GDM1 (cell line): ENCODE measurements around the gene WNT9A.

Source experiments
- DNase-seq: peaks from one replicate; lab custom pipeline; 2025; lab: John Stamatoyannopoulos, UW

Gene WNT9A

DNA sequence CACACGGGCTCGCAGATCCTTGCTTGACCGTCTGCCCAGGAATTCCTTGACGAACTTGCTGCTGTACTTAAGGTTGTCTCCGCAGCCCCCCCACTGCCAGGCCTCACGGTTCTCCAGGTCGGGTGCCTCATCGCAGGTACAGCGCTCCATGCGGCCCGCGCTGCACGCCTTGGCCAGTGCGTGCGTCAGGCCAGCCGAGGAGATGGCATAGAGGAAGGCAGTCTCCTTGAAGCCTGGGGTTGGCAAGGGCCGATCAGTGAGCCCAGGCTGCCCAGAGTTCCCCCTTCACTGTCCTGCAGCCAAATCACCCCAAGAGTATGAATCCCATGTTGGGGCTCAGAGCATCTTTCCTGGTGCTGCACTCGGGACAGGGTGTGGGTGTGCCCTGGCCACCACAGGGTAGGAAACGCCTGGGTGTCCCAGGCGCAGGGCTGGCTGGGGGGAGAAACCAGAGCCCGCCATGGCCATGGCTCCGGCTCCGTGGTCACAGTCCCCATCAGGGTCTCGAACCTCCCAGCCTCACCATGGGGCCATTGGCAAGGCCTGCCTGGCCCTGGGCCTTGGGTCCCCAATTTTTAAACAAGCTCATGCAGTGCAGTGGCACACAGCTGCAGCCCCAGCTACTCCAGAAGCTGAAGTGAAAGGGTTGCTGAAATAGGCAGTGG is 23.4 kb downstream of the WNT9A start:
- no peak for DNase-seq

DNA sequence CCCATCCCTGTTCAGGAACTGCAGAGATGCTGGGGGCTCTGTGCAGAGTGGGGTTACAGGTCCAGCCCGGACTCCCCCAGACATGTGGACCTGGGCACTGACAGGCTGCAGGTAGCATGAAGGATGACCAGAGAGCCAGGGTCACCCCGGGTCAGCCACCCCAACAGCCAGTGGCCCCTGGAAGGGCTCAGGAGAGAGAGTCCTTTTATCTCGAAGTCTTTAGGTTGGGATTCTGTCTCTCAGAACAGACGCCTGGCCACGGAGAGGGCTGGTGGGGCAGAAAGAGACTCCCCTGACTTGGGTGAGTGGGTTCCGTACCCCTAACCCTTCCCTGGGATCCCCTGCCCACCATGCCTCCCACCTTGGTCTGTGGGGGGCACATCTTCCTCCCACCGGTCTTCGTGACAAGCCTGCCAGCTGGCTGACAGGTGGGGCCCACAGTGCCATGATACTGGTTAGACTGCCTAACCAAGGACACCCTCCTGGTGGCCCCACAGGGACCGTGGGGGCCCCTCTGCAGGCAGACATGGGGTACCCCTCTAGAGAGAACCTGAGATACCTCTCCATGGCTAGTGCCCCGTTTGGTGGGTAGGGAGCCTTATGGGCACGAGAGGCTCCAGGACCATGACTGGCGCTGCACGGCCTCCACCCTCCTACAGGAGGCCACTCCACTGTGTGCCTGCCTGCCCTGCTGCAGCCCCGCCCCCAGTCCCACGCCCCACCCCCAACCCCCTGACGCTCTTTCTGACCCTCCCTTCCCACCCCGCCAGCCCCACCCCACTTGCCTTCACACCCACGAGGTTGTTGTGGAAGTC is 24.2 kb downstream of the WNT9A start:
- no peak for DNase-seq

DNA sequence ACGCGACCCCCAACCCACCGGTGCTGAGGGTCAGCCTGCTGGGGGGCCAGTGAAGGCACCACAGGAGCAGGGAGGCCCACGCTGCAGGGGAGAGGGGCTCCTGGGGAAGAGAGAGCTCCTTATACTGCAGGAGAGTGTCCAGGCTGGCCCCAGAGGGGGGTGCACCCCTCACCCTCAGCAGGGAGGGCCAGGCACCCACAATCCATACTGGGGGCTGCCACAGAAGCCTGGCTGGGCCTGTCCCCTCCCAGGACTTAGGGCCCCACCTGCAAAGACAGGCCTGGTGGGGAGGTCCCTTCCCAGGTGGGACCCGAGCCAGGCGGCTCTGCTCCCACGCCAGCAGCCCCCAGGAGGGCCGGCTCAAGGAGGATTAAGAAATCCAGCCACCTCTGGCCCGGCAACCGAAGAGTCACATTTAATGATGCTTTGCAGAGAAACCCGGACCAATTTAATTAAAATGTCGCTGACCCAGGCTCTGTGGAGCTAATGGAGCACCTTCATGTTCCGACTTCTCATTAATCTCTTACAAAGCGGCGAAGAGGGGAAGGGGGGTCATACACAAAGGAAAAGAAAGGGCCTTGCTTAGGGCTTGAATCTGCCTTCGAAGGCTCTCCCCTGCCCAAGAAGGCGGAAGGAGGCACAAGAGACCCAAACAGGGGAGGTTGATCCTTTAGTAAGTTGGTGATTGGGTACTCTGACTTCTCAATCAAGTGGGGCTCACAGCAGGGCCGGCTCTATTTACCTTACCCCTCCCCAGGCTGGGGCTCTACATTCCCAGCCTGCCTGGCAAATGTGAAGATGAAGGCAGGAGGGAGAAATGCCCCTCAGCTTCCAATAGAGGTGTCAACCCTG is 25.0 kb downstream of the WNT9A start:
- no peak for DNase-seq

DNA sequence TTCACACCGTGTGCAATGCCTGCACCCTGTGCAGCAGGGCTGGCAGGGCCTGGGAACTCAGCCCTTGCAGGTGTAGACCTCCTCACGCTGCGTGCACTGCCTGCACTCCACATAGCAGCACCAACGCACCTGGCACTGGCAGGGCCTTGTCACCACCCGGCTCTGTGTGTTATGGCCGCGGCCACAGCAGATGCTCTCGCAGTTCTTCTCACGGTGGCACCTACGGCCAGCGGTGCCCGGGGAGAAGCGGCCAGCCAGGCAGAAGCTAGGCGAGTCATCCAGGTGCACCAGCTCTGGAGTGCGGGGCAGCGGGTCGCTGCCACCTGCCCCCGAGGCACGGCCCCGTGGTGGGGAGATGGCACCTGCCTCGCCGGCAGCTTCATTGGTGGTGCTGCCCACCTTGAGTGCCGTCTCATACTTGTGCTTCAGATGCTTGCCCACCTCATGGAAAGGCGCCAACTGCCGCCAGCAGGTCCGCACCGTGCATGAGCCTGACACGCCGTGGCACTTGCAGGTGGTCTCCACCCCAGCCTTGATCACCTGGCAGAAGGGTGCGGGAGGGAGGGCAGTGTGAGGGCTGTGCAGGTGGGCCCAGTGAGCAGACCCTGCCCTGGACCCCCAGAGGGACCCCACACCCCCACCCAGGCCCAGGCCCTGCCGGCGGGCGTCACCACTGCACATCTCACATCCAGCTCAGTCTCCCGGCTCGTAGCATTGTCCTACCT is 26.1 kb downstream of the WNT9A start:
- no peak for DNase-seq

DNA sequence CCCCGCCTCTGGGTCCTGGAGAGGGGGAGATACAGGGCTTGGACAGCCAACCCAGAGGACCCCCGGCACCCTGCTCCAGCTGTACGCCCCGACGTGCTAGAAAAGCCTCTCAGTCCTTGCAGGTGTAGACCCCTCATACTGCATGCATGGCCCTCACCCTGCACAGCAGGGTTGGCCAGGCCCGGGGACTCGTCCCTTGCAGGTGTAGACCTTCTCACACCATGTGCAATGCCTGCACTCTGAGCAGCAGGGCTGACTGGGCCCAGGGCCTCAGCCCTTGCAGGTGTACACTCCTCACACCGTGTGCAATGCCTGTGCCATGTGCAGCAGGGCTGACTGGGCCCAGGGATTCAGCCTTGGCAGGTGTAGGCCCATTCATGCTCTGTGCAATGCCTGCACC is 26.8 kb downstream of the WNT9A start:
- DNase-seq, result no peak

DNA sequence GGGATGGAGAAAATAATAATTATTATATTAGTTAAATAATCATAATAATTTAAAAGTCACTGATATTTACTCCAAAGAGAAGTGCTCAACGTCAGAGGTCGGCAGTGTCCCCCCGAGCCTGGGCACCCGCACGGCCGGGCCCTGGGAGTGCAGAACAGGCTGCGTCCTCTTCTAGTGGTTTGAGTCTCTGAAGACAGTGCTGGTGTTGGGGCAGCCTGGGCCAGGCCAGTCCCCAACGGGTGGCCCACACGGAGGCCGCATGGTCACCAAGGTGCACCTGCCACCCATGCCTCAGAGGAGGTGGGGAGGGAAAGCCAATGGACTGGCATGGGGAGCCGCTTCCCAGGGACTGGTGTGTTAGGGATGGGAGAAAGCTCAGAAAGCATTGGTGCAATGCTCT is 27.3 kb downstream of the WNT9A start:
- DNase-seq, result no peak

DNA sequence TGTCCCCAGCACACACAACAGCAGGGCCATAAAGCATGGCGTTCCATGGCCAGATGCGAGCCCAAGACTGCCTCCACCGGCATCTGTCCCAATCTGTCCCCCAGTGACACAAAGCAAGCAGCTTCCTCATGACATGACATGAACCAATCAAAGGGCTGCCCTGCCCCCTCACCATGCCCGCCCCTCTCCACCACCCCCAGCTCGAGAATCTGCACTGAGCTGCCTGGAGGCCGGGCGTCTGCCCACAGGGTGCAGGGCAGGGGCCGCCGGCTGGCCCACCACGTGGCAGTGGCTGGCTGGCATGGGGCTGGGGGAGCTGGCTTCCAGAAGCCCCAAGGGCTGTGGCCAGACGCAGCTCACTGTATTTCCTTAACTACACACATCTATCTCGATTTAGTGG is 27.8 kb downstream of the WNT9A start:
- no peak for DNase-seq

DNA sequence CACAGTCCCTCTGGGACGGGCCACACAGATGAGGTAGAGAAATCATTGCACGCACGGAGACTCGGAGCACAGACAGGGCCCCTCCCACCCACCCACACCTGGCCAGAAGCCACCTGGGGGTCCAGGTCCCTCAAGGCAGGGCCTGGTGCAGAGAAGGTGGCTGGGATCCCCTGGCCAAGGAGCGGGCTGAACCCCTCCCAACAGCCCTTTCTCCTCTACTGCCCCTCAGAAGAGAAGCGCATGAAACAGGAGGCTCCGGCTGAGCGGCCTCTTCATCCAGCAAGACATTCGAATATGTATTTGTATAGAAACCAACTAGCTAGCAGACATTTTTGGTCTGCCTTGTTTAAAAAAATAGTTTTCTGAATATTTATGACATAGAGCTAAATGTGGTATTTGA is 29.0 kb downstream of the WNT9A start:
- DNase-seq, result no peak

DNA sequence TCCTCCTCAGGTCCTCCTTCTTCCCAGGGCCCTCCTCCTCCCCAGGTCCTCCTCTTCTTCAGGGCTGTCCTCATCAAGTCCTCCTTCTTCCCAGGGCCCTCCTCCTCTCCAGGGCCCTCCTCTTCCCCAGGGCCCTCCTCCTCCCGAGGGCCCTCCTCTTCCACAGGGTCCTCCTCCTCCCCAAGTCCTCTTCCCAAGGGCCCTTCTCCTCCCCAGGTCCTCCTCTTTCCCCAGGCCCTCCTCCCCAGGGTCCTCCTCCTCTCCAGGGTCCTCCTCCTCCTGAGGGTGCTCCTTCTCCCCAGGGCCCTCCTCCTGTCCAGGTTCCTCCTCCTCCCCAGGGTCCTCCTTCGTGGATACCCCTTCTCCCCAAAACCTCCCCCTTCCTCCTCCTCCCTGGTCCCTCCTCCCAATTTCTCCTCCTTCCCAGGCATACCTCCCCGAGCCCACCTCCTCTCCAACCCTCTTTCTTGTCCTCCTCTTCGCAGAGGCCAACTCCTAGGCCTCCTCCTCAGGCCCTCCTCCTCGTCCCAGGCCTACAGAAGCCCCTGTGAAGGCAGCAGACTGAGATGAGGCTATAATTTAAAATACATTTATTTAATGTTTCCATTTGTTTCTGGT is 29.5 kb downstream of the WNT9A start:
- DNase-seq, result no peak

DNA sequence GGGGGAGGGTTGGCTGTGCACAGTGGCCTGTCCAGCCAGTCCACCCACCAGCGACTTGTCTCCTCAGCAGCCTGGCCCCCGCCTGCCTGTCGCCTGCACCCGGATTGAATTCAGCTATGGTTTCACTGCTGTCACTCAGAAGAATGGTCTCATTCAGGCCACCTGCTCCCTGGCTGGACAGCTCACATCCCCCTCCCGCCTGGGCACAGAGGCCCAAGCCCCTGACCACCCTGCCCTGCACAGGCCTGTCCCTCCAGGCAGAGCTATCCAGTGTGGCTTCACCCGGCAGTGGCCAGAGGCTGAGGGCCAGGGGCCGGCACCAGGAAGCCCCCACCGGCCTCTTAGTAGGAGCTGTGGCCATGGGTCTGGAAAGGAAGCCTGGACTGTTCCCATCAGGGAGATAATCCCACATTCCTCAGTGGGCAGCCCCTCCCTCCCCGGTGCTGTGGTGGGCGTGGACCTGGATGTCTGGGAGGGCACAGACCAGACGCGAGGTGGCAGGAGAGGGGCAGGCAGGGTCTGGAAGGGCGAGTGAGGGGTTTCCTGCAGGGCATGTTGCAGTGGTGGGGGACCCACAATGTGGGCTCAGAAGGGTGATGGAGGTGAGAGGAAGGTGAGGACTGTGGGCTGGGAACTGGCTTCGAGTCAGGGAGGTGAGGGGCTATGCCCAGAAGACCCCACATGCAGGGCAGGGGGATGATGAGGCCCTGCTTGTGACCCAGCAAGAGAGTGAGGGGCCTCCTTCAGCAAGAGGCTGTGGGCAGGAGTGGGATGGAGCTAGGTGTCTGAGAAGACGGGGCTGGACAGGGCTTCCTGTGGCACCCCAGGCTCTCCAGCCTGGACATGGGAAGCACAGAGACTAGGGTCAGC is 30.4 kb downstream of the WNT9A start:
- no peak for DNase-seq

DNA sequence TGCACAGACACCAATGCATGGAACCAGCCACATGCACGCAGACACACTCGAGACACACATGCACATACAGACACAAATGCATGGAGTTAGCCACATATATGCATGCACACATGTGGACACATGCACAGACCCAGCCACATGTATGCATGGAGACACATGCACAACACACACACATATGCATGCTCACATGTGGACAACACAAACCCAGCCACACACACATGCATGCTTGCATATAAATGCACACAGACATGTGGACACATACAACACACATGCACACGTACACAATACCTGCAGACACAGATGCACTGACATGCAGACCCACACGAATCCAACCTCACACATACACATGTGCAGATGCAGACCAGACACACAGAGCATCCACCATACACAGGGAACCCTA is 31.1 kb downstream of the WNT9A start:
- no peak for DNase-seq

DNA sequence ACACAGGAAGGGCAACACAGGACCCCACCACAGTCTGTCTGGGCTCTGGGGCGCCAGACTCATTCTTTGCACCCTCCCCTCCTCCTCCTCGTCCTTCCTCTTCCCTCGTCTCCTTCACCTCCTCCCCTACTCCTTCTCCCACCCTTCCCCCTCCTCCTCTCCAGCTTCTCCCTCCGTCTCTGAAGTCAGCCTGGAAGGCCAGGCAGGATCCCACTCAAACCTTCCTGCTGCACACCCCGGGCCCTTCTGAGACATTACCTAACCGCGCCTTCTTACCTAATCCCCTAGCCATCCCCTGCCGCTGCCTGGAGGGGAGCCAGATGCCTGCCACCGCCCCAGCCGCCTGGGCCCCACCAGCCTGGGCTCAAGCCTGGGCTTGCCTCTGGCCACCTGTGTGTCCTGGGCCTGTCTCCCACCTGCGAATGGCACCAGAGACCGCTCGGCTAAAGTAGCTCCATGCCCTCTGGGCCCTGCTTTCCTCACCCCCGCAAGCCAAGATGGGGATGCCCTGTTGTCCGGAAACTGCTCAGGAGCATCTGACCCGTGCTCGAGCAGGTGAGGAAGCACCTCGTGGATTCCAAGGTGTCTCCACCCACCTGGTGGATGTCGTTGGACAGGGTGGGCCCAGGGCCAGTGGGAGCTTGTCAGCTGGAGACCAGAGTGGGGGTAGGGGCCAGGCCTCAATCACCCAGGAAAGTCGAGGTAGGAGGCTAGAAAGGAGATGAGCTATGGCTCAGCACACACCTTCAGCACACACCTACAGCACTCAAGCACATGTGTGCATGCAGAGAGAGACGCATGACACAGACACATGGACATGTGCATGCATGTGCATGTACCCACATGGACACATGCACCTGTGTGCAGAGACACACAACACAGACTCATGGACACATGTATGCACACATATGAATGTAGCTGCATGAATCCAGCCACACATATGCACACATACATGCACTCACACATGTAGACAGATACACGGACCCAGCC is 31.9 kb downstream of the WNT9A start:
- DNase-seq, result no peak

DNA sequence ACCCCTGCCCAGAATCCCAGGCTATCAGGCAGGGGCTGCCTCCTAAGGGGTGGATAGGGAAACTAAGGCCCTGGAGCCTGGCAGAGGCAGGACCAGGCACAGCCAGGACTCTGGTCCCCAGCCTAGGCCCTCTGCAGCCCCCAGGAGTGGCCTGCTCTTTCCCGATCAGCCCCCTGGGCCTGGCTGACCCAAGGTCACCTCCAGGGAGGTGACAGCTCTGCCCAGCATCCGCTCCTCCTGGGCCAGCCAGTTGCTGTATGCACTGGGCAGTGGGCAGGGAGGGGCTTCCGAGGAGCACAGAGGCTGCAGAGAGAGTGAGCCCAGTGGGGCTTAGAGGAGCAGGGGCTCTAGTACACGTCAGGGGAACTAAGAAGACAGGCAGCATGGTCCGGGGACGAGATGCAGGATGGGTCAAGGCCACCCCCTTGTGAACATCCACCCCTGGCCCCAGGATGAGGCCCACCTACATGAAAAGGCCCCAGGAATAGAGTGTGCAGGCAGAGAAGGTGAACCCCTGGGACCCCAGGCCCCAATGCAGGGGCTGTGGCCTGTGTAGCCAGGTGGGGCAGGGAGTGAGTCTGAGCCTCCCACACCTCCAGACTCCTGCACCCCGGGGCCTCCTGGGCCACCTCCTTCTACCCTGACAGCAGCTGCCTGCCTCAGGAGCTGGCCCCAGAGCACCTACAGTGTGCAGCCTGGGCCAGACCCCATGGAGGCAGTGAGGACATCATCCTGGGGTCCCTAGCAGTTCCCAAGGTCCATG is 32.8 kb downstream of the WNT9A start:
- no peak for DNase-seq

DNA sequence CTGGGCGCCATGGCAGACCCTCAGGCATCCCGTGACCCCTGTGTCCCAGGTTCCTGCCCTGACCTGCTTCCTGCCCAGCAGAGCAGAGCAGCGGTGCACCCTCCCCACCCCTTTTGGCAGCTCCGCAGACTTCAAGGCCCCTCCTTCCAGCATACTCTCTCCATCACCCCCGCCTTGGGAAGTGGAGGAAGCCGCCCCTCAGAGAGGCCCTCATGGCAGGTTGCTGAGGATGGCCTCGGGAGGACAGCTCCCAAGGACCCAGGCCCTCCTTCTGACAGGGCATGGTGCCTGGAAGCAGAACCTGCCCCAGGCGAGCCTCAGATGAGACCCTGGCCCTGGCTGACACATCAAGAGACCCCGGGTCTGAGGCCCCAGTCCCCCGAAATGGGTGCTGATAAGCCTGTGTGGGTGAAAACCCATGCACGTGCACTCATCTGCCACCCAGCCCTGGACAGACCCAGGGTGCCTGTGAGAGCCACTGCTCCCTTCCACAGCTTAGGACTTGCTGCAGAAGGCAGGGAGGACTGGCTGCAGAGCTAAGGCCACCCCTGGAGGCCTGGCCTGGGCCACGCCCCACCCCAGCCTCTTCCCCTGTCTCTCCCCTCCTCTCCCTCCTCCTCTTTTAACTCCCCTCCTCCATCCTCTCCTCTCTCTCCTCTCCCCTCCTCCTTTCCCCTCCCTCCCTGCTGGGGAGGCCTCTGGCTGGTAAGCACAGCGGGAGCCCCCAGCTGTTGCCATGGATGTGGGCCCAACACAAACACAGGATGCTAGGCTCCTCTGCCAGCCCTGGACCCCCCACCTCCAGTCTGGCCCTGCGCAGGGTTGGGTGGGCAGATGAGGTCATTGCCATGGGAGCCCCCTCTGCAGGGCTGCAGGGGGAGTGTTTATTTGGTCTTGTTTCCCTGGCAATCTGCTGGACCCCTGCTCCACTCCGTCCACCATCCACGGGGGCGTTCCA is 33.7 kb downstream of the WNT9A start:
- DNase-seq, result no peak

DNA sequence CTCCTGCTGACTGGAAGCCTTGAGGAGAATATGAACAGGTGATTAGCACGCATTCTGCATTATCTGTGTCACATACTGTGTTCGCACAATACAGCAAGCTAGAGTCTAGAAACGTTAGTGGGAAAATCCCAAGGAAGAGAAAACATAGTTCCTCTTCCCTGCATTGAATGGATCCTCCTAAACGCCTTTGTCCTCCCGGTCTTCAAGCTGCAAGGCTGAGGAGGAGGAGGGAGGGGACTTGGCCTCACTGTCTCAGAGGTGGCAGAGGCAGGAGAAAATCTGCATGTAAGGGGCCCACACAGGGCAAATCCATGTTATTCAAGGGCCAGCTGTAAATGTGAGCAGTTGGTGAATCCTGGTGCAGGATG is 34.4 kb downstream of the WNT9A start:
- DNase-seq, result no peak

DNA sequence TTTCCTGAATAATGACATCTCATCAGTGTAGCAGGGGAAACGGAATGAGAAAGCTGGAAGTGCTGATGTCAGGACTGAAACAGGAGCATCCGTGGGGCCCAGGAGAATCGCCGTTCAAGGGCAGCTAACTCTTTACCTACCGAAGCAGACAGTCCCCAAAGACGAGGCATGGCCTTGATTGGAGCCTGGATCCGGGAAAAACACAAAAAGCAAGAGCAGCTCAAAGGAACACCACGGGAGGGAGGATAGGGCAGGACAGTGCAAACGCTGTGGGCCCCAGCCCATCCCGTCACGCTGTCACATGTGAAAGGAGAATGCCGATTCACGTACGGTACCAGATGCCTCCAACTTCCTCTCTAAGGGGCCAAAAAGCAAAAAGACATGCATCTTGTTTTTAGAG is 34.9 kb downstream of the WNT9A start:
- DNase-seq, result no peak

DNA sequence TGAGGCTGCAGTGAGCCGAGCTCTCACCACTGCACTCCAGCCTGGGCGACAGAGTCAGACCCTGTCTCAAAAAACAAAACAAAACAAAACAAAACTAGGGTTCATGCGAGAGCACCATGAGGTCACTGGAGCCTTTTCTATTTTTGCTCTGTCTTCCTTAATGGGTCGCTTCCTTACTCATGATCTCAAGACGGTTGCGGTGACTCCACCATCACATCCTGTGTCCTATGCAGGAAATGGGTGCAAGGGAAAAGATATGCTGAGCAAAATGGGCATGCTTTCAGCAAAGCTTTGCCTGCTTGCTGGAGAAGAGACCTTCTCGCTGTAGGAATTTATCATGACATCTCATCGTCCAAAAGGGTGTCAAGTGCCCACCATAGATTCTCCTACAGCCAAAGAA is 36.4 kb downstream of the WNT9A start:
- no peak for DNase-seq
